GM10248 (cell line): ENCODE measurements around the gene ACTMAP.

Source experiments
- CTCF ChIA-PET: fragments of 300-600 bp; sonication (Branson Sonifier 250); formaldehyde crosslinking; extraction: SDS; loops from one replicate; lab custom pipeline; 2021; ENCODE audit warnings: antibody characterized with exemption; lab: Yijun Ruan, JAX
- POLR2A ChIA-PET: fragments of 350-650 bp; sonication (Branson Sonifier 250); formaldehyde crosslinking; extraction: SDS; loops from one replicate; lab custom pipeline; 2020; ENCODE audit warnings: antibody characterized with exemption; lab: Yijun Ruan, JAX
- DNase-seq: peaks from one replicate; pipeline ENCODE4 v3.0.0; 2012; ENCODE audit errors: extremely low spot score
- CTCF ChIP-seq: IDR thresholded peaks from 2 replicates; pipeline ENCODE4 v1.5.1; 2012; ENCODE audit warnings: mild to moderate bottlenecking, low read depth; ENCODE audit errors: extremely low read depth, missing control alignments, control extremely low read depth

Gene ACTMAP

GRCh38 chr19:40755791-40756190 lies 5.5 kb upstream of the ACTMAP start:
- ChIA-PET POLR2A (interaction anchor here (0.6 kb wide), 1 partner anchor 536 kb away, joined by 3 read pairs; no protein-coding TSS in a partner anchor), CTCF (interaction anchor here (1.2 to 2.0 kb wide), 3 partner anchors 12 to 93 kb away, joined by 3 to 9 read pairs (median 3); no protein-coding TSS in a partner anchor)
- TF ChIP-seq CTCF = no peak
- no peak for DNase-seq

GRCh38 chr19:40755248-40755624 lies 5.0 kb upstream of the ACTMAP start:
- ChIA-PET CTCF (interaction anchor here (1.2 to 2.0 kb wide), 3 partner anchors 11 to 92 kb away, joined by 3 to 9 read pairs (median 3); no protein-coding TSS in a partner anchor), POLR2A (interaction anchor here (0.6 to 1.2 kb wide), 5 partner anchors 11 to 1104 kb away, joined by 3 to 9 read pairs (median 4); partner anchors contain the start of gene EGLN2)
- no peak for TF ChIP-seq CTCF
- DNase-seq = no peak

- ChIA-PET POLR2A (interaction anchor here (0.6 to 1.2 kb wide), 5 partner anchors 11 to 1105 kb away, joined by 3 to 9 read pairs (median 4); partner anchors contain the start of gene EGLN2), CTCF (interaction anchor here (1.0 to 2.0 kb wide), 5 partner anchors 9 to 93 kb away, joined by 3 to 9 read pairs (median 3); no protein-coding TSS in a partner anchor)
These were observed 4.5 kb upstream of the ACTMAP start for GRCh38 chr19:40754611-40755247.

GRCh38 chr19:40752257-40752781 lies 2.0 kb upstream of the ACTMAP start:
- TF ChIP-seq CTCF = no peak
- CTCF ChIA-PET = interaction anchor here (1.2 to 1.3 kb wide), 2 partner anchors 18 to 25 kb away, joined by 3 to 6 read pairs; partner anchors contain the start of gene RAB4B
- POLR2A ChIA-PET = interaction anchor here (0.6 to 1.0 kb wide), 4 partner anchors 25 to 107 kb away, joined by 3 to 5 read pairs (median 4); partner anchors contain the start of gene RAB4B
- no peak for DNase-seq

More at GRCh38 chr19:40754611-40755247, 4.5 kb upstream of the ACTMAP start:
- no peak for TF ChIP-seq CTCF
- no peak for DNase-seq

GRCh38 chr19:40750874-40751537 lies 729 bp upstream of the ACTMAP start, which contains the start of gene SNRPA:
SNRPA (plus strand) TSS chr19:40751203; CDS start chr19:40751409, 206 bp downstream.
- peak; percentile 91 for DNase-seq
- ChIA-PET POLR2A (interaction anchor here (0.5 to 1.5 kb wide), 7 partner anchors 8 to 60 kb away, joined by 3 to 21 read pairs (median 5); partner anchors contain the start of genes COQ8B, EGLN2, ITPKC and NUMBL), CTCF (interaction anchor here (1.0 to 1.3 kb wide), 4 partner anchors 27 to 88 kb away, joined by 3 to 7 read pairs (median 4); partner anchors contain the start of gene RAB4B)
- no peak for TF ChIP-seq CTCF
